Breast epithelium (tissue), 4 donors: ENCODE results near the gene NUSAP1. TPM values are rescaled to one million over a fixed set of nuclear protein-coding genes. Genes with fewer than 3 reads are reported as not detected.
A peak's percentile ranks its signal among the peaks of the same experiment; 100 is the strongest.

ENCODE experiments used
- DNase-seq, 2 donors: peaks; one replicate each; pipeline ENCODE4 v3.0.0-alpha.2; 2019; ENCODE audit warnings: low spot score in 2 of 2
- H3K27ac ChIP-seq, 2 donors: fragments of 200-600 bp; sonication (generic) in 1 of 2; one replicate each; pipeline ENCODE4 v1.5.1; 2016 to 2019; ENCODE audit warnings: mild to moderate bottlenecking in 1 of 2
- H3K27me3 ChIP-seq, 2 donors: fragments of 200-600 bp; sonication (generic) in 1 of 2; one replicate each; pipeline versions ENCODE4 v1.5.1 to v1.6.0; 2017 to 2019; ENCODE audit warnings: control low read depth in 1 of 2, mild to moderate bottlenecking in 1 of 2
- H3K36me3 ChIP-seq: fragments of 200-600 bp; one replicate; pipeline ENCODE4 v1.5.1; 2019
- H3K4me1 ChIP-seq, 2 donors: fragments of 200-600 bp; sonication (generic); one replicate each; pipeline ENCODE4 v1.5.1; 2016 to 2019; ENCODE audit warnings: control low read depth in 1 of 2
- H3K4me3 ChIP-seq, 3 donors: fragments of 200-600 bp; sonication (generic); 1 replicate in 2 of 3; 2 replicates in 1 of 3; pipeline ENCODE4 v1.5.1; 2016 to 2019; ENCODE audit warnings: mild to moderate bottlenecking in 3 of 3, moderate library complexity in 2 of 3
- H3K9me3 ChIP-seq, 2 donors: fragments of 200-600 bp; sonication (generic) in 1 of 2; one replicate each; pipeline ENCODE4 v1.5.1; 2016 to 2019; ENCODE audit warnings: control low read depth in 1 of 2
- POLR2A ChIP-seq: fragments of 450-650 bp; IDR thresholded peaks from one replicate; pipeline ENCODE4 v1.6.1; 2016; ENCODE audit warnings: antibody characterized with exemption, mild to moderate bottlenecking, moderate library complexity
- POLR2AphosphoS5 ChIP-seq, 3 donors: sonication (generic); formaldehyde crosslinking; IDR thresholded peaks; one replicate each; pipeline ENCODE4 v1.6.1; 2017; ENCODE audit warnings: antibody characterized with exemption in 3 of 3
- intact Hi-C: fragments of 100-400 bp; cut with DNase I; formaldehyde crosslinking; loops from one replicate; pipeline ENCODE4 v1.15.1; 2023; ENCODE audit warnings: low total_unique reads
- total RNA-seq, 3 donors: library from RNA; depleted of rRNA; stranded (reverse); fragments of >200 nt; gene quantifications; one replicate each; pipeline ENCODE4 v1.1.0, GENCODE V29; 2016
- TF ChIP-seq, protein P1 (sequence below), 3 donors: fragments of 450-650 bp; IDR thresholded peaks; one replicate each; pipeline ENCODE4 v1.5.1; 2016 to 2017; ENCODE audit warnings: antibody characterized with exemption in 3 of 3, mild to moderate bottlenecking in 3 of 3, moderate library complexity in 3 of 3

Gene NUSAP1
- total RNA-seq, 3 donors from 2014 or later: 5.0 to 8.2 (median 6.9) TPM

DNA sequence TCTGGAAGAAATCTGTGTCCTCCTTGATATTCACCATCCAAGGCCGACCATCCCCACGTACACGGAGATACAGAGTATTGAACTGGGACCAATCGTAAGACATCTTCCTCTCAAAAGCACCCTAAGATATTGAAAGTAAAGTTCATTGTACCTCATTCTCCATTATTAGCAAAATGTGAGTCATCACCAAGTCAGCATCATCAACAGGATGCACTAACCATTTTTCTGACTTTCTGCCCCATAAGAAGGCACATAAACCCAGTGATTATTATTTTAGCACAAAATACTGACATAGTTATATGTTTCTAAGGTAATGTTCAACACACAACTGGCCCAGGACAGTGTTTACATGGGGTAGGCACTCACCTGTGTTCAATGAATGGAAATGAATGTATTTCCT is 62.2 kb downstream of the NUSAP1 start:
- intact Hi-C loops: no loop called here
- no peak for DNase-seq
- Histone ChIP-seq H3K27me3 (no peaks in the 10 kb centered on the region), H3K27ac (no peak overlapping the region), H3K9me3 (no peaks in the 10 kb centered on the region), H3K4me3 (no peak overlapping the region), H3K36me3 (no peaks in the 10 kb centered on the region), H3K4me1 (no peaks in the 10 kb centered on the region)
- TF ChIP-seq POLR2A: no peak
- no peak for TF ChIP-seq POLR2AphosphoS5 (IDR thresholded peaks at IDR 0.05)
- TF ChIP-seq, protein P1, sequence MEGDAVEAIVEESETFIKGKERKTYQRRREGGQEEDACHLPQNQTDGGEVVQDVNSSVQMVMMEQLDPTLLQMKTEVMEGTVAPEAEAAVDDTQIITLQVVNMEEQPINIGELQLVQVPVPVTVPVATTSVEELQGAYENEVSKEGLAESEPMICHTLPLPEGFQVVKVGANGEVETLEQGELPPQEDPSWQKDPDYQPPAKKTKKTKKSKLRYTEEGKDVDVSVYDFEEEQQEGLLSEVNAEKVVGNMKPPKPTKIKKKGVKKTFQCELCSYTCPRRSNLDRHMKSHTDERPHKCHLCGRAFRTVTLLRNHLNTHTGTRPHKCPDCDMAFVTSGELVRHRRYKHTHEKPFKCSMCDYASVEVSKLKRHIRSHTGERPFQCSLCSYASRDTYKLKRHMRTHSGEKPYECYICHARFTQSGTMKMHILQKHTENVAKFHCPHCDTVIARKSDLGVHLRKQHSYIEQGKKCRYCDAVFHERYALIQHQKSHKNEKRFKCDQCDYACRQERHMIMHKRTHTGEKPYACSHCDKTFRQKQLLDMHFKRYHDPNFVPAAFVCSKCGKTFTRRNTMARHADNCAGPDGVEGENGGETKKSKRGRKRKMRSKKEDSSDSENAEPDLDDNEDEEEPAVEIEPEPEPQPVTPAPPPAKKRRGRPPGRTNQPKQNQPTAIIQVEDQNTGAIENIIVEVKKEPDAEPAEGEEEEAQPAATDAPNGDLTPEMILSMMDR (IDR thresholded peaks at IDR 0.05): no peak

DNA sequence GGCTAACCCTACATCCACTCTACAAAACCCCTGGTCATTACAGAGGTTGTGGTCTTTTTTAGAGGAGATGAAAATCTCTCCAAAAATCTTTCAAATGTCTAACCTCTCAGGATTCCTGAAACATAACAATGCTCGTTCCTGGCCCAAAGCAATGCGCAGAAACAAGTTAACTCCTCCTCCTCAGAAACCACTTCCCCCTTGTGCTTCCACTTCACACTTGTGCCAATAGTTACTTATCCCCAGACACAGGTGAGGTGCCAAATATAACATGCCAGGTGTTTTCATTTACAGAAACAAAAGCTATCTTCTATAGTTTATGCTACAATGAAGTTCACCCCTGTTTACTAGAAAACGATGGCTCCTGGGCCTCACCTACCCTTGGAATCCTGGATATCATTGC is 63.4 kb downstream of the NUSAP1 start:
- Histone ChIP-seq H3K36me3 (no peaks in the 10 kb centered on the region), H3K27ac (no peak overlapping the region), H3K9me3 (no peaks in the 10 kb centered on the region), H3K27me3 (no peaks in the 10 kb centered on the region), H3K4me3 (no peak overlapping the region), H3K4me1 (no peaks in the 10 kb centered on the region)
- intact Hi-C loops: no loop called here
- no peak for TF ChIP-seq POLR2AphosphoS5 (IDR thresholded peaks at IDR 0.05)
- TF ChIP-seq POLR2A: no peak
- TF ChIP-seq, protein P1 (IDR thresholded peaks at IDR 0.05): no peak
- no peak for DNase-seq

DNA sequence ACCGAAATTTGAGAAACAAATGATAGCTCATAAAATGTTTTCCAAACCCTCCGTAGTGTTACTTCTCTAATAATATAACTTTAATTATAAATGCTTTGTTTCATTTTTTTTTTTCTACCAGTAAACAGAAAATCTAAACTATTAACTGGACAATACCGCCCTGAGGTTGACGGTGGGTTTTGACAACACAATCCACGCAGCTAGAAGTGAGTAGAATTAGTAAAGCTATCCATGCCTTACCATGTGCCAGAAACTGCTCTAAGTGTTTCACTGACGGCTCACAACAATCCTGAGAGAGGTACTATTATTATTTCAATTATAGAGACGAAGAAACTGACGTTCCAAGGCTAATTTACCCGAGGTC is 69.2 kb downstream of the NUSAP1 start:
- Histone ChIP-seq H3K4me1 (no peaks in the 10 kb centered on the region), H3K27ac (peak overlapping the region; percentile 92 to 95), H3K9me3 (no peaks in the 10 kb centered on the region), H3K36me3 (no peaks in the 10 kb centered on the region), H3K4me3 (peak overlapping the region; percentile 86 to 94 (median 86)), H3K27me3 (no peaks in the 10 kb centered on the region)
- no peak for DNase-seq
- intact Hi-C loops: no loop called here
- TF ChIP-seq, protein P1 (IDR thresholded peaks at IDR 0.05): no peak
- no peak for TF ChIP-seq POLR2AphosphoS5 (IDR thresholded peaks at IDR 0.05)
- TF ChIP-seq POLR2A: no peak

DNA sequence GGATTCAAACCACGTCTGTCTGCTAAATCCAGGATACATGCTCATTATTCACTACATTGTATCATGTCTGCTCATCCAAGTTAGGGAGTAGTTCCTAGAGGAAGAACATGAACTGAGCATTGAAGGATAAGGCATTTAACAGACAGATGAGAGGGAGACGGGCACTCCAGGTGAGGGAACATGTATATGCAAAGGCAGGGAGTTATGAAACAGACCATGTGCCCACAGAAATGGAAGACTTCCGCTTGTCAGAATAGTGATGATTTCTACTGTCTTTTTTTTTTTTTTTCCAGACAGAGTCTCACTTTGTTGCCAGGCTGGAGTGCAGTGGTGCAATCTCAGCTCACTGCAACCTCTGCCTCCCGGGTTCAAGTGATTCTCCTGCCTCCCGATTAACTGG is 74.7 kb downstream of the NUSAP1 start:
- no peak for TF ChIP-seq POLR2A
- TF ChIP-seq POLR2AphosphoS5 (IDR thresholded peaks at IDR 0.05): no peak
- TF ChIP-seq, protein P1 (IDR thresholded peaks at IDR 0.05): no peak
- Histone ChIP-seq H3K27me3 (no peaks in the 10 kb centered on the region), H3K4me1 (no peaks in the 10 kb centered on the region), H3K36me3 (no peaks in the 10 kb centered on the region), H3K27ac (no peak overlapping the region), H3K9me3 (no peaks in the 10 kb centered on the region), H3K4me3 (no peak overlapping the region)
- intact Hi-C loops: no loop called here
- DNase-seq: no peak

DNA sequence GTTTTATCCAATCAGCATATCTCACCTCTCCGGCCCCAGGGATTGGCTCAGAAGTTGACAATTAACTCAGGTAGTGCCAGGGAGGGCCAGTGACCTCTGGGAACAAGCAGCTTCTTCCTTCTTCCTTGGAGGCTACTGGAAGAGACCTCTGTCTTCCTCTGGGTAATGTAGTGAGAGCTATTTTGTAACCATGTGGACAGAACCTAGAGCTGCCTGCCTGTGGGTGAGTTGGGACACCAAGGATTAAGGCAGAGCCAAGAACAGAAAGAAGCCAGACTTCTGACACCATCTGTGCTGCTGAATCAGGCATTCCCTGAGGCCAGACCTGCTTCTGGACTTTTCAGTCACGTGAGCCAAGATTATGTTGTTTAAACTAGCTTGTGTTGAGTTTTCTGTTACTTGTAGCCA is 75.6 kb downstream of the NUSAP1 start:
- intact Hi-C loops: no loop called here
- TF ChIP-seq POLR2AphosphoS5 (IDR thresholded peaks at IDR 0.05) (no peak), POLR2A (no peak)
- TF ChIP-seq, protein P1 (IDR thresholded peaks at IDR 0.05): no peak
- H3K9me3 ChIP-seq: no peaks in the 10 kb centered on the region
- DNase-seq: peak in 1 of 2 donors; percentile 28
- no peaks in the 10 kb centered on the region for H3K36me3 ChIP-seq
- H3K4me3 ChIP-seq: no peak overlapping the region
- H3K27ac ChIP-seq: peak overlapping the region; percentile 6 to 17
- no peaks in the 10 kb centered on the region for H3K27me3 ChIP-seq
- no peaks in the 10 kb centered on the region for H3K4me1 ChIP-seq
